Transverse colon (tissue), 4 donors: ENCODE results near the gene ITGA11. TPM values are rescaled to one million over a fixed set of nuclear protein-coding genes. Genes with fewer than 3 reads are reported as not detected.
A peak's percentile ranks its signal among the peaks of the same experiment; 100 is the strongest.

ENCODE experiments used
- DNase-seq: peaks from one replicate; pipeline ENCODE4 v3.0.0-alpha.2; 2019
- H3K27ac ChIP-seq, 4 donors: fragments of 200-600 bp; sonication (generic); 2 replicates each; pipeline ENCODE4 v1.5.1; 2016 to 2018; ENCODE audit warnings: inconsistent platforms in 4 of 4
- H3K27me3 ChIP-seq: fragments of 200-600 bp; sonication (generic); 2 replicates; pipeline ENCODE4 v1.5.1; 2017; ENCODE audit warnings: inconsistent platforms
- H3K36me3 ChIP-seq, 4 donors: fragments of 200-600 bp; sonication (generic); 2 replicates each; pipeline ENCODE4 v1.5.1; 2017 to 2019; ENCODE audit warnings: inconsistent platforms in 4 of 4
- H3K4me1 ChIP-seq, 4 donors: fragments of 200-600 bp; sonication (generic); 2 replicates each; pipeline ENCODE4 v1.5.1; 2017 to 2020; ENCODE audit warnings: inconsistent platforms in 4 of 4
- H3K4me3 ChIP-seq, 4 donors: fragments of 200-600 bp; sonication (generic); 1 replicate in 1 of 4; 2 replicates in 3 of 4; pipeline versions ENCODE4 v1.5.1 to v1.6.1; 2017 to 2019; ENCODE audit warnings: inconsistent platforms in 4 of 4
- H3K9me3 ChIP-seq, 2 donors: fragments of 200-600 bp; sonication (generic); 2 replicates each; pipeline ENCODE4 v1.5.1; 2017 to 2019; ENCODE audit warnings: inconsistent platforms in 2 of 2
- EP300 ChIP-seq: sonication (generic); formaldehyde crosslinking; IDR thresholded peaks from one replicate; pipeline ENCODE4 v1.6.1; 2017; ENCODE audit warnings: antibody characterized with exemption, low read depth
- POLR2A ChIP-seq: fragments of 450-650 bp; IDR thresholded peaks from one replicate; pipeline ENCODE4 v1.6.1; 2016; ENCODE audit warnings: antibody characterized with exemption, mild to moderate bottlenecking, moderate library complexity
- POLR2AphosphoS5 ChIP-seq, 3 donors: sonication (generic); formaldehyde crosslinking; IDR thresholded peaks; one replicate each; pipeline ENCODE4 v1.6.1; 2016; ENCODE audit warnings: antibody characterized with exemption in 3 of 3
- WGBS, 2 donors: methylation state at CpG; one replicate each; pipeline ENCODE4 v1.1.5; 2018; ENCODE audit warnings: low coverage in 1 of 2; 5-methylcytosine and 5-hydroxymethylcytosine counted together
- in situ Hi-C, 4 donors: fragments of 200-750 bp; cut with MboI; loops; one replicate each; pipeline versions ENCODE4 v1.15.0 to v1.15.1; 2017; ENCODE audit warnings: low sequenced_read_pairs in 3 of 4, low pct_ligation_motif_present in 1 of 4, low pct_unique_long_range_greater_than_20kb in 1 of 4
- intact Hi-C: fragments of 100-400 bp; cut with DNase I; formaldehyde crosslinking; loops from one replicate; pipeline ENCODE4 v1.15.1; 2023; ENCODE audit warnings: low total_unique reads
- total RNA-seq, 4 donors: library from RNA; depleted of rRNA; stranded (reverse); fragments of >200 nt; gene quantifications; one replicate each; pipeline ENCODE4 v1.1.0, GENCODE V29; 2016
- TF ChIP-seq, protein P1 (sequence below), 5 experiments: fragments of 200-600 bp in 3 of 5; fragments of 450-650 bp in 2 of 5; sonication (generic) in 3 of 5; IDR thresholded peaks; 1 replicate in 2 of 5; 2 replicates in 3 of 5; pipeline ENCODE4 v1.5.1; 2016 to 2017; ENCODE audit warnings: antibody characterized with exemption in 5 of 5, inconsistent platforms in 3 of 5, mild to moderate bottlenecking in 2 of 5, moderate library complexity in 1 of 5

Gene ITGA11
- total RNA-seq, 4 donors from 2014 or later: 0.37 to 3.2 (median 1.1) TPM

- Histone ChIP-seq H3K4me3 (no peak overlapping the region), H3K4me1 (no peaks in the 10 kb centered on the region), H3K27me3 (no peaks in the 10 kb centered on the region), H3K9me3 (no peaks in the 10 kb centered on the region), H3K27ac (no peak overlapping the region), H3K36me3 (no peaks in the 10 kb centered on the region)
- 80 to 81% methylated on average over 1 to 6 of the region's 6 CpGs for WGBS, 2 donors
- in situ Hi-C loops: loop anchor here in 2 of 4 donors (25.0 kb wide), 2 partner anchors 344 to 369 kb away; no protein-coding TSS in a partner anchor
- TF ChIP-seq POLR2A: no peak
- DNase-seq: no peak
- intact Hi-C loops: loop anchor here (10.0 kb wide), 1 partner anchor 237 kb away; no protein-coding TSS in a partner anchor
These were observed 113.7 kb downstream of the ITGA11 start for GRCh38 chr15:68318008-68318835.

DNA sequence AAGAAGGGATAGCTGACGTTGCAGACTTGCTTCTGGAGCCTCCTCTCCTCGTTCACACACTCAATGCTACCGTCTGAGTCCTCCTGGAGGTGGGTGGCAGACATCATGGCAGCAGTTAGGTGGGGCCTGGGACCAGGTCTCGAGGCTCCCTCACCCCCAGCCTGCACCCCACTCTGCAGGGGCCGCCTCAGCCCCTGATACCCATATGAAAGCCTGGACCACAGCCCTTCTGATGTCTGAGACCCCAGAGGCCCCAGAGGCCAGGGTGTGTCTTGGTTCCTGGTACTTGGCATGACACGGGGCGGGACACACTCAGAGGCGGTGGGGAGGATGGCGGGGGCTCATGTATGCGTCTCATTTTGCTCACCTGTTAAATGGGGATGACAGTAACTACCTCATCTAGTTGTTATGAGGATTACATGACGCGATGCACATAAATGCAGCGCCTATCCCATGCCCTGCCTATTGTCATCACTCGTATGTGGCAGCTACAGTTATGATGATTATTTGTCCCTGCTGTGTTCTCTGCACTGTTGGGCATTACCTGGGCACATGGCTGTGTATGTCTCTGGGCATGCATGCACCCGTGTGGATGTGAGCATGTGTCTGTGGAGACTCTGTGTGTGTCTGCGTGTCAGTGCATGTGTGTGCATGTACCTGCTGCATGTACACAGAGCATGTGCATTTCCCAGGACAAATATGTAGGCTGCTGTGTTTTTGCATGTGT lies 114.5 kb downstream of the ITGA11 start:
- Histone ChIP-seq H3K4me1 (no peaks in the 10 kb centered on the region), H3K36me3 (no peaks in the 10 kb centered on the region), H3K27me3 (no peaks in the 10 kb centered on the region), H3K9me3 (no peaks in the 10 kb centered on the region), H3K4me3 (no peak overlapping the region), H3K27ac (no peak overlapping the region)
- WGBS, 2 donors: 79% methylated on average over 16 of the region's 16 CpGs; no CpG with 5 or more reads in 1 of the 2 donors
- TF ChIP-seq POLR2AphosphoS5 (IDR thresholded peaks at IDR 0.05) (no peak), EP300 (no peak), POLR2A (no peak)
- TF ChIP-seq, protein P1, sequence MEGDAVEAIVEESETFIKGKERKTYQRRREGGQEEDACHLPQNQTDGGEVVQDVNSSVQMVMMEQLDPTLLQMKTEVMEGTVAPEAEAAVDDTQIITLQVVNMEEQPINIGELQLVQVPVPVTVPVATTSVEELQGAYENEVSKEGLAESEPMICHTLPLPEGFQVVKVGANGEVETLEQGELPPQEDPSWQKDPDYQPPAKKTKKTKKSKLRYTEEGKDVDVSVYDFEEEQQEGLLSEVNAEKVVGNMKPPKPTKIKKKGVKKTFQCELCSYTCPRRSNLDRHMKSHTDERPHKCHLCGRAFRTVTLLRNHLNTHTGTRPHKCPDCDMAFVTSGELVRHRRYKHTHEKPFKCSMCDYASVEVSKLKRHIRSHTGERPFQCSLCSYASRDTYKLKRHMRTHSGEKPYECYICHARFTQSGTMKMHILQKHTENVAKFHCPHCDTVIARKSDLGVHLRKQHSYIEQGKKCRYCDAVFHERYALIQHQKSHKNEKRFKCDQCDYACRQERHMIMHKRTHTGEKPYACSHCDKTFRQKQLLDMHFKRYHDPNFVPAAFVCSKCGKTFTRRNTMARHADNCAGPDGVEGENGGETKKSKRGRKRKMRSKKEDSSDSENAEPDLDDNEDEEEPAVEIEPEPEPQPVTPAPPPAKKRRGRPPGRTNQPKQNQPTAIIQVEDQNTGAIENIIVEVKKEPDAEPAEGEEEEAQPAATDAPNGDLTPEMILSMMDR (IDR thresholded peaks at IDR 0.05): no peak
- no peak for DNase-seq
- in situ Hi-C loops (loop anchor here in 2 of 4 donors (25.0 kb wide), 2 partner anchors 345 to 370 kb away; no protein-coding TSS in a partner anchor), intact Hi-C loops (loop anchor here (10.0 kb wide), 1 partner anchor 237 kb away; no protein-coding TSS in a partner anchor)

DNA sequence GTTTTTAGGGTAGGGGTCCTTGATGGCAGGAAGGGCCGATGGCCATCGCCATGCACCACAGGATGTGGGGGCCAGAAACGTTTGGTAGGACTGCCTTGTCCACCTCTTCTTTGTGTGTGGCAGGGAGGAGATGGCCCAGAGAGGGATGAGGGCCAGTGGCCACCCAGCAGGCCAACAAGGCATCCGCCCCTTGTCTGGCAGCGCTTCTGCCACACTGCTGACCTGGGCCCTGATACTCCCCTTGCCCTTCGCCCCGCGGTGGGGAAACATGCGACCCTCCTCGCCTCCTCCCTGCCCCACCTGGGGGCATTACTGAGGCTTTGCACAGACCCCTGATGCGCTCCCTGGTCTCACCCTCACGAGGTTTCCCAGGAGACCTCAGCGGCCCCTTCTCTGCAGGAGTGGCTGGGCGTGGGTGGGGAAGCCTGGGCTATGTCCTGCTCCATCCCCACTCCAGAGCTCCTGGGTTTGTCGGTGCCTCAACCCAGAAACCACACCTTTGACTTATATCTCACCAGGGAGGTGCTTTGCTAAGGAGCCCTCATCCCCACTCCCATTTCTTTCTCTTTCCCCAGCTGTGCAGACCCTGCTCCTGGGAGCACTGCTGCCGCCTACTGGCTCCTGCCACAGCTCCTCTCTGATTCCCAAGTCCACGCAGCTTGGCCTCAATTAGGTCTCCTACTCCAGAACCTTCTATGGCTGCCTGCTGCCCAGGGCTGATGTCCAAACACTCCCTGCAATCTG lies 115.7 kb downstream of the ITGA11 start:
- Histone ChIP-seq H3K27me3 (no peaks in the 10 kb centered on the region), H3K4me3 (no peak overlapping the region), H3K36me3 (no peaks in the 10 kb centered on the region), H3K4me1 (no peaks in the 10 kb centered on the region), H3K27ac (no peak overlapping the region), H3K9me3 (no peaks in the 10 kb centered on the region)
- 73 to 76% methylated on average over 2 to 16 of the region's 17 CpGs for WGBS, 2 donors
- TF ChIP-seq, protein P1 (IDR thresholded peaks at IDR 0.05): peak in 2 of 5 experiments; percentile 18 to 19
- TF ChIP-seq POLR2AphosphoS5 (IDR thresholded peaks at IDR 0.05): no peak
- no peak for DNase-seq
- intact Hi-C loops (loop anchor here (10.0 kb wide), 1 partner anchor 239 kb away; no protein-coding TSS in a partner anchor), in situ Hi-C loops (loop anchor here in 2 of 4 donors (25.0 kb wide), 2 partner anchors 346 to 371 kb away; no protein-coding TSS in a partner anchor)

DNA sequence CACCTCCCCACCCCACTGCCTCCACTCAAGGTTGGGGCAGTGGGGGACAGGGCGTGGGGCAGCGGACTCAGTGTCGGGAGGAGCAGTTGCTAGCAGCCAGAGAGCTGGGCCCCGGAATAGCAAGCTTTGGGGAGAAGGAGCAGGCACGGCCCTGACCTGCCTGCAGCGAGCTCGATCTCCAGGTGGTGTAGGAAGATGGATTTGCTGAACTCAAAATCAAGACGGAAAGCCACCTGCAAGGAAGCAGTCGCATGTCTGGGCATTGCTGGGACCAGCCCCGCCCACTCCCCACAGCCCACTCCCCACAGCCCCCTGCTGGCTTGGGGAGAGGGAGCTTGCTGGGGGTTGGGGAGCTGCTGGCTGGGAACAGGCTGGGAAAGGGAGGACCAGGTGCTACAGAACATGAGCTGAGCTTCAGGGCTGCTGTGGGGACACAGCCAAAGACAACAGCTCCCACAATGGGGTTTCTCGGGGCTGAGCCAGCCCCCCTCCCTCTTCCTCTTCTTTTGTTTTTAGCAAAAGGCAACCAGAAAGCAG lies 116.4 kb downstream of the ITGA11 start:
- in situ Hi-C loops (loop anchor here in 2 of 4 donors (25.0 kb wide), 2 partner anchors 347 to 372 kb away; no protein-coding TSS in a partner anchor), intact Hi-C loops (loop anchor here (10.0 kb wide), 1 partner anchor 239 kb away; no protein-coding TSS in a partner anchor)
- Histone ChIP-seq H3K27ac (no peak overlapping the region), H3K9me3 (no peaks in the 10 kb centered on the region), H3K27me3 (no peaks in the 10 kb centered on the region), H3K36me3 (no peaks in the 10 kb centered on the region), H3K4me3 (no peak overlapping the region), H3K4me1 (no peaks in the 10 kb centered on the region)
- WGBS, 2 donors: 75% methylated on average over 11 of the region's 11 CpGs; no CpG with 5 or more reads in 1 of the 2 donors
- no peak for DNase-seq
- TF ChIP-seq, protein P1 (IDR thresholded peaks at IDR 0.05): no peak
- TF ChIP-seq POLR2AphosphoS5 (IDR thresholded peaks at IDR 0.05): no peak
- TF ChIP-seq EP300: no peak
- TF ChIP-seq POLR2A: no peak
